Stimulated activated CD4-positive, alpha-beta T cell treated with anti-CD3 and anti-CD28 coated beads, Interleukin-12 subunit alpha, Interleukin-12 subunit beta, amount 100 ng/mL, for 48 hours (primary cell): ENCODE results near the gene TSPAN1.

ENCODE experiments used
- DNase-seq, 3 donors: peaks; one replicate each; pipeline ENCODE4 v3.0.0-alpha.2; 2020; ENCODE audit warnings: low read depth in 2 of 3, low spot score in 1 of 3

The TSPAN1 gene

DNA sequence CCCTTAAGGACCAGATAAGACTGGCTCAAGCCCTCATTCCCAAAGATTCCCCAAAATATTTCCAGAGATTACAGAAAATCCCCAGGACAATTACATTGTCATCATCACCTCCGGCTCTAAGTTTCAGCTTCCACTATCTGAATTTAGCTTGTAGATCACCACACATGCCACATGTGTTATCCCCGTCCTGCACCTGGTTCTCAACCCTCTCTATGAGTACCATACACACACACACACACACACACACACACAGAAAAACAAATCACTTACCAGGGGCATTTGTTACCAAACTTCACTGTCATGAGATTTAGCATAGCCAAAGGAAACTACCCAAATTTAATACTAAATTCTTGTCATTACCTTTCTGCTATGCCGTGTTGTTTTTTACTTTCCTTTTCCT, 15.4 kb upstream of the TSPAN1 start:
- no peak for DNase-seq

DNA sequence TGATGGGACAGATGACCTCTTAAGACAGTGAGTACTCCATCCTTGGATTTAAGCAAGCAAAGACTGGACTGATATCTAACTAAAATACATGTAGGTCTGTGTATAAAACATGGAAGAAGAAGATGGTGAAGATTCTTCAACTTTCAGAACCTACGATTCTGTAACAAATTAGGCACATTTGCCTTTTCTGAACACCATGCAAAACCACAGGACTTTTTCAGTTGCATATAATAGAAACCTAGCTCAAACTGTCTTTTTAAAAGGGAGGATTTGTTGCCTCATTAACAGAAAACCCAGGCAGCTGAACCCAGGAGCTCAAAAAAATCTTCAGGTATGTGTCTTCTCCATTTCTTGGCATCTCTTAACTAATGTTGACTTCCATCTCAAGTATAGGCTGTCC, 14.7 kb upstream of the TSPAN1 start:
- DNase-seq = no peak

DNA sequence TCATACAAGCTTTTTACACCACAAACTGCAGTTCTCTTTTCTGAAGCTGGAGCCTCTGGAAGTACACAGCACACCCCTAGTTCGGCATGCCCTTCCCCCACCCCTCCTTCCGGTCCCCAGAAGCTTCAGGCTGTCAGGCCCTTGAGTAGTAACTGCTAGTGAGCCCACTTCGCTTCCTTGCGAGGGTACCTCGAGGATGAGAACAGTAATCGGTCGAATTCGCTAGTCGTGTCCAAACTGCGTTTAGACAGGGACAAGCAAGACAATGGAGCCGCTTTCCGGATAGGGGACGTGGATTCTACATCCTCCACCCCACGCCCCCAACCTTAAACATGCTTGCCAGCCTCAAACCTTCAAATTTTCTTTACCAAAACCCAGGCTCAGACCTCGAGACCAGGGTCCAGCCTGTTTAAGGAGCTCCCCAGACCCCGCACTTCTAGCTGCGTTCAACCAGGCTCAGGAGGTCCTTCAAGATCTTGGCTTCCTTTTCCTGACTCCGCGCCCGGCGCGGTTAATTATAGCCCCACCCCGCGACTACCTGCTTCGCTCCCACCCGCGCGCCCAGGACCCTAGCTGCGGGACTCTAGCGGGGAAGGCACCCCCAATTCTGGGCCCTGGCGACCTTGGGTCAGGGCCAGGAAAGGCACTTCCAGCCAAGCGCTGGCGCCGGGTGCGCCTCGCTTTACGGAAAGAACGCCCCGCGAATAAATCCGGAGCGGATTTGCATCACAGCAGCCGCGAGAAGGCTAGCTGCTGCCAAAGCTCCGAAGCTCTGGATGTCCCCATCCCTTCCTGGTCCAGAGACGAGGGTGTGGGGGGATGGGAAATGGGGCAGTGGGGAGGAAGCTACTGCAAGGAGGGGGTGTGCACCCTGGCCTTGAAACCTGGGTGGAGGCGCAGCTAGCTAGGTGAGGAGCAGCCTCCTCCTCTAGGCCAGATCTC, 8.1 kb upstream of the TSPAN1 start:
- DNase-seq = peak in 1 of 3 donors; percentile 36

DNA sequence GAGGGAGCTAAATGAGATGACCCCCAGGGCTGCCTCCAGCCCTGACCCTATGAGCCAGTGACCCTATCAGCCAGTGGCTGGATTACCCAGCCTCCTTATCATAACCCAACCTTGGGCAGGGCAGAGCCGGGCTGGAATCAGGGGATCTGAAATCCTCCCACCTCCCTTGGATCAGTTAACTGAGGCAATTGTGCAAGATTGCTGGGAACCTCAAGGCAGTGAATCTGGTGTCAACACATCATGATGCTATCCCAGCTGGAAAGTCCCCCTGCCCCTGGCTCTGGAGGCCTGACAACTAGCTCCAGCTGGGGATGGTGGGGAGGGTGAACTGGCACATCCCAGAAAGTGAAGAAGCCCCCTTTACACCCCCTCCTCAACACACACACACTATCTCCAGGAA, 6.4 kb upstream of the TSPAN1 start:
- no peak for DNase-seq

DNA sequence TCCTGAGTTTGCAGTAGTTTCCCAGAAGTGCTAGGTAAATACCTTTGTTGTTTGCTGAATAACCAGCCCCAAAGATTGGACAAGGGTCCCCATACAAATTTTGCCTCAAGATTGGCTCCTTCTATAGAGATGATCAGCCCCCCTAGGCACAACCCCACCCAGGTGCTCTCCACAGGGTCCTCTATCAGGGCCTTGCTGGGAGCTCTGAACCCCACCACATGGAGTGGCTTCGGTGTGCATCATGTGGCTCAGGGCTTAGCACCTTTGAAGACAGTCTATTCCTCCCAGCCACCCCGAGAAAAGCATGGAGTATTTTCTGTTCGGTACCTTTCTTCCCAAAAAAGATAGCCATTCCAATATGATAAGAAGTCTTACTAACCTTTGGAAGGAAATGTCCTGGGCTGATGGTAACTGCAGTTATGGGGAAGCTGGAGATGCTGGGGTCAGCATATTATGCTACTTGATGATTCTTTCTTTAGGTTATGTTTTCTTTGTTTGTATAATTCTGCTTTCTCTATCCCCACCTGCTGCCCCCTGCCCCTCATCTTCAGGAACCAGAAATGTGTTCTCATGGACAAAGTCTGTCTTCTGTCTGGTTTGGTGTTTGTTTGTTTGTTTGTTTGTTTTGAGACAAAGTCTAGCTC, 5.0 kb upstream of the TSPAN1 start:
- no peak for DNase-seq

DNA sequence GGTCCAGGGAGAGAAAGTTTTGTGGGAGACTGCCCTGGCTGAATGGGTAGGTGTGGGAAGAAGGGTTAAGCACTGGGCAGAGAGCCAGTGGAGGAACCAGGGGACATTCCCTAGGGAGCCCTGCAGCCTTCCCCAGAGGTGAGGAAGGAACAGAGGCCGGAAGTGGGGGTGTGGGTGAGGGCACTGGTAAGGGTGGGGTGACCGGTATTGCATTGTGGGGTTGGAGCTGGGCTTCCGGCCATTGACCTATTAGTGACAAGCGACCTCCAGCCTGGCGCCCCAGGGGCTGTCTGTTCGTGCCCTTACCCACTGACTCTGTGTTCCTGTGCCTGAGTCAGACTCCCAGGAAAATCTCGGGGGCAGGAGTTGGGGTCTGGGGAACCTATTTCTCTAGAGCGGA, 3.5 kb upstream of the TSPAN1 start:
- DNase-seq = no peak

DNA sequence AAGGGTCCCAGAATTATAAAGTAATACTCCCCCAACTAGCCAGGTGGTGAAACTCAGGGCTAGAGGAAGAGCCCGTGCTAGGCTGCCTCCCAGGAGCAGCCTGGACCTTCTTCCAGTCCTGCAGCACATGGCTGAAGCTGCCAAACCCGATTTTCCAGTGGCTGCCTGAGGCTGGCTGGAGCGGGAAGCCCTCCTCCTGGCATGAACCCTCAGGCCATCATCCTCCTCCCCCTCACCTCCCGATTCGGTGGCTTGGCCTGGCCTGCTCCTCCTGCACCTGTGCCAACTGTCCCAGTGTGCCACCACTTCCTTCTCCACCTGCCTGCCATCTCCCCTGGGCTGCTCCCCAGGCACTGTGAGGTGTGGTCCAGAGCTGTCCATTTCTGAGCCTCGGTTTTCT, 3.0 kb upstream of the TSPAN1 start:
- no peak for DNase-seq

DNA sequence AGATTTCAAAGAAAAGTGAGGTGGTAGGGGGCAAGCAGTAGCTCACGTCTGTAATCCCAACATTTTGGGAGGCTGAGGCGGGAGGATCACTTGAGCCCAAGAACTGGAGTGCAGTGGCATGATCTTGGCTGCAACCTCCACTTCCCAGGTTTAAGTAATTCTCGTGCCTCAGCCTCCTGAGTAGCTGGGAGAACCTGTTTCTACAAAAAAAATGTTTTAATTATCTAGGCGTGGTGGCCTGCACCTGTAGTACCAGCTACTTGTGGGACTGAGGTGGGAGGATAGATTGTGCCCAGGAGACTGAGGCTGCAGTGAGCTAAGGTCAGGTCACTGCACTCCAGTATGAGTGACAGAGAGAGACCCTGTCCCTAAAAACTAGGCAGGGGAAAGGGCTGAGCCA, 2.6 kb upstream of the TSPAN1 start:
- no peak for DNase-seq

DNA sequence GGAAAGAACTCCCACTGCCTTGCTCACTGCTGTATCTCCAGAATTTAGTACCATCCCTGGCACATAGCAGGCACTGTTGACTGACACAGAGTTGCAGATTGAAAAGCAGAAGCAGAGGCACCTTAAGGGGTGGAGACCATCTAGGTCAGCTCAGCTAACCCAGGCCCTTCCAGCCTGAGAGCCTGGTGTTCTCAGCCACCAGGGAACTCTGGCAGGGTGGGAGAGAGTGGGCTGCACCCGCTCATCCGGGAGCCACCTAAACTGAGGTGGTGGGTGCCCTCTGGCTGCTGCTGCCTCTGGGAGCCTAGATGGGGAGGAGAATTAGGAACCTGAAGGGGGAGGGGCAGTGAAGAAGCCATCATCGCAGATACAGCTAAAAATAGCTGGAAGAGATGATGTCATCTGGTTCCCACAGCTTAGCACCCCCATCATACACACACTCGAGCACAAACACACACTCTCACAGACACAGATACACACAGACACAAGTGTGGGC, 1.5 kb upstream of the TSPAN1 start:
- no peak for DNase-seq

DNA sequence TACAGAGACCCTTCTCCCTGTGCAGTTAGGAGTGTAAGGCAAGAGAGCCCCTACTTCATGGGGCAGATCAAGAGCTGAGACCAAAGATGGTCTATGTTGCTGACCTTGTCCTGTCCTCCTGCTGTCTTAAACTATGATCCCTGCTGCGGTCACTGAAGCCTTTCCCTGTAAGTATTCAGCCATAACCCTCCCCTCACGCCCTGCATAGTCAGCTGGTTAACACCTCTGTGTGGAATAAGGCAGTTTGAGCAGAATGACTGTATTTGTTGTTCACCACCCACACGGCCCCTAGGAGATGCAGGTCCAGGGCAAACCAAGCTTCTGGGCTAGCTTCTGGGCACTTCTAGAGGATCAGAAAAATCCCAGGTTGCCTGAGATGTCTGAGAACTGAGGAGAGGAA, 356 bp downstream of the TSPAN1 start:
- no peak for DNase-seq

DNA sequence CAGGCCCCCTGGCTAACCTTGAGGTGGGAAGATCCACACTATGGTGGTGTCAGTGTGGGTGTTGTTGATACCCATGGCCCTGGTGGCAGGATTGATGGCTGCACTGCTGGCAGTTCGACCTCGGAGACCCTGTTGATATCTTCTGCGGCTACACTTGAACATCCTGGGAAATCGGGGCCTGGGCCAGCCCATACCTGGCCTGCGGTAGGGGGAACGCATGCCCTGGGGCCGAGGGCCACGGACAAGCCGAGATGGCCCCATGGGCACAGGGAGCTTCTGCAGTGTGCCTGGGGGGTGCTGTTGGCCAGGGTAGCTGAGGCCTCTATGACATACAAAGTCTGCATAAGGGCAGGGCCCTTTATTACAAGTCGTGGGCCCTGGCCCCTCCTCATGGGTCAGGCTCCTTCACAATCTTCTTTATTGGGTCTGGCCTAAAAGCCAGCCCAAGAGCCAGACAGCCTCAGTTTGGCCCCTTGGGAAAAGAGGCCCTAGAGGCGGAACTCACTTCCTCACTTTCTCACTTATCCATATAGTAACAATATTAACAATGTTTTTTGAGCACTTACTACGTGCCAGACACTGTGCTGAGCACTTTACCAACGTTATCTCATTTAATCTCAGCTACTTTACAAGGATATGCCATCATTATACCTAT, 1.5 kb downstream of the TSPAN1 start, which contains the start of gene P3R3URF:
Gene P3R3URF (minus strand): TSS at position 278 of the 655 bp plus-strand sequence. CDS start 17 bp downstream, at position 261.
- no peak for DNase-seq

DNA sequence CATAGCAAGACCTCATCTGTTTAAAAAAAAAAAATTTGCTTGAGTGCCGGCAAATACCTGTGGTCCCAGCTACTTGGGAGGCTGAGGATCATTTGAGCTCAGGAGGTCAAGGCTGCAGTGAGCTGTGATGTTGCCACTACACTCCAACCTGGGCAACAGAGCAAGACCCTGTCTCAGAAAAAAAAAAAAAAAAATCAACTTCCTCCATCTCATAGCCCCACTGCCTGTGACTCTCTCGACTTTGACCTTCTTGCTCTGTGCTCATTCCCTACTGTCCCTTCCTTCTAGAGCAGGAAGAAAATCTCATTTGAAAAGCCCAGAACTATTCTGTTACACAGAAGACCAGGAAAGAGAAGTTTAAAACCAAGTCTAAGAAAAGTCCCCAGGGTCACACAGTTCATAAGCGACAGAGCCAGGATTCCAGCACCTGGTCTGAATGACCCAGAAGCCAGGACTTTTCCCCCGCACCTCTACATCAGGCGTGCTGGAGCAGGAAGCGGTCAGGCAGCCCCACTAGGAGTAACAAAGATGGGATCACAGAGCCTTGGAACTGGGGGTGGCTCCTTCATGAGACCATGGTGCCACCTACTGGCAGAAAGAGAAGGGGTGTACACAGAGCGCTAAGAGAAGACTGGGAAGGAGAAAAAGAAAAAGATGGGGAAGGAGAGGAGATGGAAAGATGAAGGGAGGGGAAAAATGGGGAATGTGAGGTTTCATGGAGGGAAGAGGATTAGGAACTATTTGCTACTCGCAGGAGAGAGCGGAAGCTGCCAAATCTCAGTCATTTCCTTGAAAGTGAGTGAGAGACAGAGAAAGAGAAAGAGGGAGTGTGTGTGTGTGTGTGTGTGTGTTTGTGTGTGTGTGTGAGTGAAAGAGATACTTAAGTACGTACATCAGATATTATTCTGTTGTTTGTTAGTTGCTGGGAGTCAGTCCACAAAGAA, 4.5 kb downstream of the TSPAN1 start:
- peak in 2 of 3 donors; percentile 50 to 68 for DNase-seq

DNA sequence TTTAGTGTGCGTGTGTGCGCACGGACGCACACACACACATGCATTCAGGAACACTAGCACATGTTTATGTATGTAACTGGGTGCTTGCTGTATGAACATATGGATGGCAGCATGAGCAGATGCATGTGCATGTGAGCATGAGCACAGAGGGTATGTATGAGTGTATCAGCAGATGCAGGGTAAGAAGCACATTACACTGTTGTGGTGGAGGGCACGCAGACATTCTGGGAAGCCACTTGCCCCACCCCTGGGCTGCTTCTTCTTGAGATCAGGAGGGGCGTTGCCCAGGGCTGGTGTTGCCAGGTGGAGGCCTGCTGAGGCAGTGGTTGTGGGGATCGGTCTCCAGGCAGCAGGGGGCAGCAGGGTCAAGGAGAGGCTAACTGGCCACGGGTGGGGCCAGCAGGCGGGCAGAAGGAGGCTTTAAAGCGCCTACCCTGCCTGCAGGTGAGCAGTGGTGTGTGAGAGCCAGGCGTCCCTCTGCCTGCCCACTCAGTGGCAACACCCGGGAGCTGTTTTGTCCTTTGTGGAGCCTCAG, 5.3 kb downstream of the TSPAN1 start:
- no peak for DNase-seq

DNA sequence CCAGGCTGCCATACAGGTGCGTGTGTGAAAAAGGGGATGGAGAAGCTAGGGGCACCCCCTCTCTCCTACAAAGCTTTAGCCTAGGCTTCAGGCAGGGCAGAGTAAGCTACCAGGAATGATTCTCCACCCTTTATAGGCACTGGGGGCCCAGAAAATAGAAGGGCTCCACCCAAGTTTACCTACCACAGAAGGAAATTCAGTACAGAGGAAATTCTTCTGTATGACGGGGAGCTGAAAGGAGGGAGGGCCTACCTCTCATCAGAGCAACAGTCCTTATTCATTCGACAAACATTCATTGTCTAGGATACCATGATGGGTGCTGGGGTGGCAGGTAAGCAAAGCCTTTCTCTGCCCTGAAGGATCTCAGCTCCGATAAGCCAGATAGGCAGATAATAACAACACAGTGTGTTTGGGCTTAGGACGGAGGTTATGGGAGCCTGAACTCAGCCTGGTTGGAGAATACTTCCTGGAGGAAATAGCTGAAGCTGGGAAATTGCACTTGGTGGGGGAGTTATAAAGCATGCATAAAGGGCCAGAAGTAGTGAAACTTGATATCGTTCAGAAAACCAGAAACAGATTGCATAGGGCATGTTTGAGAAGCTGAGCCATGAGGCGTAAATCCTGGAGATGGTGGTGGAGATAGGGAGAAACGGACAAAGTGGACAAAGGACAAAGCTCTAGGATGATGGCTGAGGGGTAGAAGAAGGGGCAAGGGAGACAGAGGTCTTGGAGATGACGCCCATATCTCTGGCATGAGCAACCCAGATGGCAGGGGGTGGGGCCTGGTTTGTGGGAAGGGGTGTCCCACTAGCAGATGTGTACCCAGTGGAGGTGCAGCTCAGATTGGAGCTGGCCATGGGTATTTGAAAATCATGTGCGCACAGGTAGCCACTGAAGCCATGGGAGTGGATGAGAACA, 6.7 kb downstream of the TSPAN1 start:
- no peak for DNase-seq

DNA sequence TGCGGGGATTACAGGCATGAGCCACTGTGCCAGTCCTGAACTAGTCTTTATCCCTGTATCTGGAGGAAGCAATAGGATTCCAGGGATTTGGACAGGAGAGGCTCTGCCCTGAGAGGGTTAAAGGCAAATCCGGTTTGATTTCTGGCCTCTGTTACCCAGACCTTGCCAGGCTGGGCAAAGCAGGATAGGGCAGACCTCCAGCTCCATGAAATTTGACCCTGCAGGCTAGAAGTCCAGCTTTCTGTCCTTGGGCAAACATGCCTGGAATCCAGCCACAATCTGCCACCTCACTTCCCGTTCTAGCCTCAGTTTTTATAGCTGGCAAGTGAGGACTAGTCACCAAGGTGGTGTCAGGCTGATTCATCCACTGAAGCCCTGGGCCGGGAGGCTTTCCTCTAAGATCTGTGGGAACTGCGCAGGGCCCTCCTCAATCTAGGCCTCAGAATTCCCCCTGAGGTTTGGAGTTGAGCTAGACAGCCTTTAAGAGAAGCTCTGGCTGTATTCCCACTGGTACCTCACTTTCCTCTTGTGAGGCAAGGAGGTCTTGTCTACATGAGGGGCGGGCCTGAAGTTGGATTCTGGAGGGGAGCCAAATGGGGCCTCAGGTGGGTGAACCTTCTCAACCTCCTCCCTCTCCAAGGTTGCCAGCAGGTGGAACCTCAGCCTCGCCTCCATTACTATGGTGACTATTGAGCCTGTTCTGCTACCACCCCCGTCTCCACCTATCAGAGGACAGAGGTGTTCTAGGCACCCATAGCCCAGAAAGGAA, 8.4 kb downstream of the TSPAN1 start:
- no peak for DNase-seq

DNA sequence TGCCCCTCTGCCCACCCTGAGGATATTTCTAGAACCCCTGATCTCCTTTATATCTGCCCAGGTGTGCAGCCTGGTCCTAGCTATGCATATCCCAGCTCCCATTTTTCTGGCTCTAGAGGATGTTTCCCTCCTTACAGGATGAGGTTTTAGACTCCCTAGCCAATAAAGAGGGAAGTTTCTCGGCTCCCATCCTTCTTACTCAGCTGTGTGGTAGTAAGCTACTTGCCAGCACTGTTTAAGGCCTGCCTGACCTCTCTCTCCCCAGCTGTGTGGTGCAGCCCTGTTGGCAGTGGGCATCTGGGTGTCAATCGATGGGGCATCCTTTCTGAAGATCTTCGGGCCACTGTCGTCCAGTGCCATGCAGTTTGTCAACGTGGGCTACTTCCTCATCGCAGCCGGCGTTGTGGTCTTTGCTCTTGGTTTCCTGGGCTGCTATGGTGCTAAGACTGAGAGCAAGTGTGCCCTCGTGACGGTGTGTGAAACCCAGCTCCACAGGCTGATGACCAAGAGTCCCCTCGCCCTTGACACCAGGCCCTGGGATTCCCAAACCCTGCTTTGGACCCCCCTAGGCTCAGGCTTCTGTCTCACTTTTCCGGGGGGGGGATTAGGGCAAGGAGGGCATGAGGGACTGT, 9.2 kb downstream of the TSPAN1 start:
- DNase-seq = no peak

DNA sequence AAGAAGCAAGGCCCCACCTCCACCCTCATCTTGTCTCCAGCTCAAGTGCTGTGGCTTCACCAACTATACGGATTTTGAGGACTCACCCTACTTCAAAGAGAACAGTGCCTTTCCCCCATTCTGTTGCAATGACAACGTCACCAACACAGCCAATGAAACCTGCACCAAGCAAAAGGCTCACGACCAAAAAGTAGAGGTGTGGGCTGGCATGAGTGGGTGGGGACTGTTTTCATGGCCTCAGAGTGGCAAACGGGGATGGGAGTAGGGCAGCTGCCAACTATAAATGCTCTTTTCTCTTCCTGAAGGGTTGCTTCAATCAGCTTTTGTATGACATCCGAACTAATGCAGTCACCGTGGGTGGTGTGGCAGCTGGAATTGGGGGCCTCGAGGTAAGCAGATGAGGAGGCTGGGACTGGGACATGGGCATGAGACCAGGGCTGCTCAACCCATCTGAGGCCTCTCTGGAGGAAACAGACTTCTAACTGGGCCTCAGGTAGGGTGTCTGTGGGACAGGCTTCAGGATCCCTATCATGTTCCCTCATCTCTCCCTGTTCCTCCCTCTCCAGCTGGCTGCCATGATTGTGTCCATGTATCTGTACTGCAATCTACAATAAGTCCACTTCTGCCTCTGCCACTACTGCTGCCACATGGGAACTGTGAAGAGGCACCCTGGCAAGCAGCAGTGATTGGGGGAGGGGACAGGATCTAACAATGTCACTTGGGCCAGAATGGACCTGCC, 10.2 kb downstream of the TSPAN1 start:
- DNase-seq = peak; percentile 55 to 60 (median 55)
